ENCODE results near the gene UPK1A. TPM values are rescaled to one million over a fixed set of nuclear protein-coding genes. Genes with fewer than 3 reads are reported as not detected.

The UPK1A gene
- 0.12 TPM for polyA plus RNA-seq (2013, experiment 1 of 2; ENCODE audit: insufficient read length)
- 0.33 TPM for polyA plus RNA-seq (2013, experiment 2 of 2; ENCODE audit: insufficient read length)

DNA sequence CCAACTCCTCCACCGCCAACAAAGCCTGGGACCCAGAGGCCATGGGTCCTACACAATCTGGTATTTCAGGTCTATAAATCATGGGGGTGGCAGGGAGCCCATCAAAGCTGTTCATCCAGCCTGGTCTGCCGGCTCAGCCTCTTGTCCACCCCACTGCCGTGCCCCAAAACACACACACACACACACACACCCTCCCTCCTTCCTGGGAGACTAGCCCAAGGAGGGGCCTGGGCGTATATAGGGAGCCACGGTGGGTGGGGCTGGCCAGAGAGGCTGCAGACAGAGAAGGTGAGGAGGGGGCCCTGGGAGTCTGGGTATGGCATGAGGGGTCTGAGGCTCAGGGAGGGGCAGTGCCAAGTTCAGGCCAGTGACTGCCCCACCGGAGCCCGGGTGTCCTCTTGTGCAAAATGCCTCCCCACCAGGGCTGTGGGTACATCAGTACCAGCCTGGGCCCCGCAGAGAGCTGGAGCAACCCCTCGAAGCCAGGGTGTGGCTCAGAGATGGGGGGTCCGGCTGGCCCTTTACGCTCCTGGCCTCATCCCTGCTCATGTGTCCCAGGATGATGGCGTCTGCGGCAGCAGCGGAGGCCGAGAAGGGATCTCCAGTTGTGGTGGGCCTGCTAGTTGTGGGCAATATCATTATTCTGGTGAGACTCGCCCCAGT lies at the start of gene UPK1A:
UPK1A (plus strand) TSS at position 267 of the 663 bp plus-strand sequence; CDS start at position 563, 296 bp downstream.
- DNase-seq: no peak

DNA sequence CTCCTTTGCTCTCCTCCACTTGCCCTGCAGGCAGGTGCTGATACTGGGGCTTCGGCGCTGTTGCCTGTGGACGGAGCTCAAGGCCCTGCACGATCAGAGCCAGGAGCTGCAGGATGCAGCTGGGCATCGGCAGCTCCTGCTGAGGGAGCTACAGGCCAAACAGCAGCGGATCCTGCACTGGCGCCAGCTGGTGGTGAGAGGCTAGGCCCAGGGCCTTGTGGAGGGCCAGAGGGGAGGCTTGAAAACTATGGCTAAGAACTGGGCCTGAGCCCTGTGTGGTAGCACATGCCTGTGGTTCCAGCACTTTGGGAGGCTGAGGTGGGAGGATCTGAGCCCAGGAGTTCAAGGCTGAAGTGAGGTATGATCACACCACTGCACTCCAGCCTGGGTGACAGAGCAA lies 47.5 kb upstream of the UPK1A start:
- no peak for DNase-seq

DNA sequence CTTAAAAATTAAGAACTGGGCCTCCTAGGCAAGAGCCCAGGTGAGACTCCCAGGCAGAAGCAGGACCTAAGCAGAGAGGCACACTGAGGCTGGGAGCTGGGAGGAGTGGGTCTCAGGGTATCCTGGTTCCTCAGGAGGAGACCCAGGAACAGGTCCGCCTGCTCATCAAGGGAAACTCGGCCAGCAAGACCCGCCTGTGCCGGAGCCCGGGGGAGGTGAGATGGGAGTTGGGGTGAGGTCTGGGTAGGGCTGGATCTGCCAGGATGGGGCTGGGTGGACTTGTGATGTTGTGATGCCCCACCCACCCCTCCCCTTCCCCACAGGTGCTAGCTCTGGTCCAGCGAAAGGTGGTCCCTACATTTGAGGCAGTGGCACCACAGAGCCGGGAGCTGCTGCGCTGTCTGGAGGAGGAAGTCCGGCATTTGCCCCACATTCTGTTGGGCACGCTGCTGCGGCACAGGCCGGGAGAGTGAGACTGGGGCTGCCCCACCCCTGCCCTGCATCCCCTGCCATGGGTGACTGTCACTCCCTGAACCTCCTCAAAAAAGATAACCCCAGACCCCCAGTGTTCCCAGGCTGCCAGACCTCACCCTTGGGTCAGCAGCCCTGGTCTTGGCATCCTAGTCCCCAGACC lies 46.9 kb upstream of the UPK1A start:
- DNase-seq: no peak

DNA sequence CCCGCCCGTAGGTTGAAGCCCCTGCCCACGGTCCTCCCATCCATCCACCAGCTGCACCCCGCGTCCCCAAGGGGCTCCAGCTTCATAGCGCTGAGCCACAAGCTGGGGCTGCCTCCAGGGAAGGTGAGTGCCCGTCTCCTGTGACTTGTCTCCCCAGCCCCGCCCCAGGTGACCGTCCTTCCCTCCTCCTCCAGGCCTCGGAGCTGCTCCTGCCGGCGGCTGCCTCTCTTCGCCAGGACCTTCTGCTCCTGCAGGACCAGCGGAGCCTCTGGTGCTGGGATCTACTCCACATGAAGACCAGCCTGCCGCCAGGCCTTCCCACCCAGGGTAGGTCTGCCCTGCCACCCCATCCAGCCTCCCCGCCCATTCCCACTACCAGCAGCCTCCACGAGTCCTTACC lies 46.3 kb upstream of the UPK1A start:
- no peak for DNase-seq

DNA sequence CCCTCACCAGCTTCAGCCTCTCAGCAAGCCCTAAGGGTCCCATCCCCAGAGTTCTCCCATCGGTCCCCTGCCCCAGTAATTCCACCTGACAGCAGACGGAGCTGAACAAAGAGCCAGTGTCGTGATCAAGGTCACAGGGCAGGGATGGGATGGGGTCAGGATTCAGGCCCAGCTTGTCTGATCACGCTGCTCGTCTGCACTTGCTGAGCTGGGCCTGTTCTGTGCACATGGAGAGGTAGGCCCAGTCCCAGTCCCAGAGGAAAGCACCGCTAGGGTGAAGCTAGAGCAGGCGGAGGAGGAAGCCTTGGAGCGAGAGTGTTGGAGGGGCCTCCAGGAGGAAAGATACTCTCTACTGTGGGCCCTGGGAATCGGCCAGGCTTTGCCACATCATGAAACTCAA lies 44.6 kb upstream of the UPK1A start:
- DNase-seq: no peak

DNA sequence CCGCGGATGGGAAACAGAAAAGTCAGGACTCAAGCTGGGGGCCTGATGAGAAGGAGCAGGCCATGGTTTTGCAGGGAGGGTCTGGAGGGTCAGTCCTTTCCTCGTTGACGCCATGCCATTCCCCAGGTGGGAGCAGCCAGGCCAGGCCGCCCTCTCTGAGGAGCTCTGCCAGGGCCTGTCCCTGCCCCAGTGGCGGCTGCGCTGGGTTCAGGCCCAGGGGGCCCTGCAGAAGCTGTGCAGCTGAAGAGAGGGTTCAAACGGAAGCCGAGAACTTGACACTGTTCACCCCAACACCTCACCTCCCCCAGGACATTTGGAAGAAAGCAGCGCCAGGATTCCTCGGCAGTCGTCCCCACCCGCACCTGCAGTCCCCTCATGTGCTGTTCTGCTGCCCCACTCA lies 43.6 kb upstream of the UPK1A start:
- no peak for DNase-seq

DNA sequence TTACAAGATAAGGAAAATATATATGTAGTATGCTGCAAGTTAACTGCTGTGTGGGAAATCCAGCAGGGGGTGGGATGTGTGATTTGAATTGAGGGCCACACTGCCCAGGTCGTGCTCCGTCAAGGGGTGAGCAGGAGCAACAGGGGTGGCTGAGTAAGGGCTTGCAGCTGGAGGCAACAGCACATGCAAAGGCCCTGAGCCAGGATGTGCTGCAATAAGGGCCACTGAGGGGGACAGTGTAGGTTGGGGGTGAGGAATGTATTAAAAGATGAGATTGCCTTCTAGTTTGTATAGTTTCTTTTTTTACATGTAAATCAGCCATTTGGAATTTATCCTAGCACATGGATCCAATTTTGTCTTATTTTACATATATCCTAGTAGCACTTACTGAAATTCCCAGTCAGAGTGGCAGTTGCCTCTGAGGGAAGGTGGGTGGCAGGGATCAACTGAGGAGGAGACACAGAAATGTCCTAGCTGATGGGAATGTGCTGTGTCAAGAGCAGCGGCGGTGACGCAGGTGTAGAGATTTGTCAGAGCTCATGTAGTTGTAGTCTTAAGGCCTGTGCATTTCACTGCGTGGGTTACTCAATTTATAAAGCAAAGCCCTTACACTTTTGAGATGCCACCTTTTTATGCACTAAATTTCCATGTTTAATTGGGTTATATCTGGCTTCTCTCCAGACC lies 42.8 kb upstream of the UPK1A start:
- no peak for DNase-seq

DNA sequence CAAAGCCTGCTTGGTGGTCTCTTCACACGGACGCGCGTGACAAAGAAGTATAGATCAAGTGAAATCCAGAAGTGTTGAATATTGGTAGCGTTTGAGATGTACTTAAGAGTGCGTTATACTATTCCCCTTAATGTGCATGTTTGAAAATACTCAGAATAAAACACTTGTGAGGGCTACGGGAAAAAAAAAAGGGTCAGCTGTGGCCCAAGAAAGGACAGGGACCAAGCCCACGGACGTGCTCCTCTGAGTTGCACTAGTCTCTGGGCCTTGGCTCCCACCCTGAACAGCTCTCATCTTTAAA lies 38.1 kb upstream of the UPK1A start:
- no peak for DNase-seq

DNA sequence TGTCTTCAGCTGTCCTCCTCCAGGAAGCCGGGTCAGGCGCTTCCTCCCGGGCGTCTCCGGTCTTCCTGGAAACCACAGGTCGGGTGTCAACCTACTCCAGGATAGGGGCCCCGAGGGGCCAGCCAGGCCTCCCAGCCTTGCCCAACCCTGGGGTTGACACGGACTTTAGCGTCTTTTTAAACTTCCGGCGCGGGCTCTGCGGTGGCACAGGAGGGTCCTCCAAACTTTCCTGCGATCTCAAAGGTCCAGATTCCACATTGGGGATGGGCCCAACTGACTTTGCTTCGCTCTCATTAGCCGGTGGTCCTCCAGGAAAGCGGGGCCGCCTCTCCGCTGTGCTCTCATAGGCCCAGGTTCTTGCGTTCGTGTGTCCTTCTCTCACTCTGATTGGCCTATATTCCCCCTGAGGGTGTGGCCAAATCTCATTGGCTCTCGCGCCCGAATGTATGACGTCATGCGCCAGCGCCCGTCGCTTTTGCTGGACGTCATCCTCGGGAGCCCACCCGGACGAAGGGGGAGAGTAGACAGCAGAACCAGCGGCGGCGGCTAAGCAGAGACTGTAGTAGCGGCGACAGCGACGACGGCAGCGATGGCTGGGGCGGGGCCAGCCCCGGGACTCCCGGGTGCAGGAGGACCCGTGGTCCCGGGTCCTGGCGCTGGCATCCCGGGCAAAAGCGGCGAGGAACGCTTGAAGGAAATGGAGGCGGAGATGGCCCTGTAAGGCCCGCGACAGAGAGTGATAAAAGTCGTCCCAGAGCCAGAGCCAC lies 37.6 kb upstream of the UPK1A start, which contains the start of gene RBM42:
RBM42 (plus strand) TSS at position 472 of the 767 bp plus-strand sequence; CDS start at position 590, 118 bp downstream.
- DNase-seq: peak; percentile 100

DNA sequence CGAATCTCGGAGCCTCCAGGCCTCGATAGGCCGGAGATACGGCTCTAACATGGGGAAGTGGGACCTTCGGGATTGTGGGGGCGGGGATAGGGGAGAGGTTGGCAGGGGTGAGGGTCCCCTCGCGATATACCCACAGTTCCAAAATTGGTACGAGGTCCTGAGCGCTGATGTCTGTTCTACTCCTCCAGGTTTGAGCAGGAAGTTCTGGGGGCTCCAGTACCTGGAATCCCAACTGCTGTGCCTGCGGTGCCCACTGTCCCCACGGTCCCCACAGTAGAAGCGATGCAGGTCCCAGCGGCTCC lies 37.0 kb upstream of the UPK1A start:
- DNase-seq: no peak

DNA sequence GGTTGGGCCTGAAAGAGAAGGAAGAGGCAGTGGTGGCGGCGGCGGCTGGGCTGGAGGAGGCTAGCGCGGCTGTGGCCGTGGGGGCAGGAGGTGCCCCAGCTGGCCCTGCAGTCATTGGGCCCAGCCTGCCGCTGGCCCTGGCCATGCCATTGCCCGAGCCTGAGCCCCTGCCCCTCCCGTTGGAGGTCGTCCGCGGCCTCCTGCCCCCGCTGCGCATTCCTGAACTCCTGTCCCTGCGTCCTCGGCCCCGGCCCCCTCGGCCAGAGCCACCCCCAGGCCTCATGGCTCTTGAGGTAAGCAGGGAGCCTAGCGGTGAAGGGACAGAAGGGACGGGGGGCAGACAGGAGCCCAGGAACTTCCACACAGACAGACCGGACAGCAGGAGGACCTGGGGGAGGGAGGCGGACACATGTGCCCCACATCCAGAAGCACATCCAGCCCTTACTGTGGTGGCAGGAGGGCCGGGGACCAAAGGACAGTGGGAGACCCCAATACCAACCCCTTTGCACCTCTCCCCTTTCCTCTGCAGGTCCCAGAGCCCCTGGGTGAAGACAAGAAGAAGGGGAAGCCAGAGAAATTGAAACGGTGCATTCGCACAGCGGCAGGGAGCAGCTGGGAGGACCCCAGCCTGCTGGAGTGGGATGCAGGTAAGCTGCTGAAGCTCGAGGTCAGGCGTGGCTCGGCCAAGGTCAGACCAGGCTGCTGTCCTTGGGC lies 32.4 kb upstream of the UPK1A start:
- no peak for DNase-seq

DNA sequence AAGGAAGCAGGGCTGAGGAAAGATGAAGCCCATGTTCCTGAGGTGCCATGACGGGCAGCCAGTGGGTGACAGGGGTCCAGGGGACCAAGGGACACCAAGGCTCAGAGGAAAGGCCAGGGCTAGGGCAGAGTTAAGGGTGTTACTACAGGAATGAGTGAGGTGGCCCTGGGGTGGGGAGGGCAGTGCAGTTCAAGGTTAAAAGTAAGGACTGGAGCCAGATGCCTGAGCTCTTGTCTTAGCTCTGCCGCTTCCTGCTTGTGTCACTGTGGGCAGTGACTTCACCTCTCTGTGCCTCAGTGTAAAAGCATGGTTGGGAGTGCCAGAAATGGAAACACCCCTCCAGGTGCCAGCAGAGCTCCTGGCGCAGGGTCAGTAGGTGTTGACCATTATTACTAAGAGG lies 29.7 kb upstream of the UPK1A start:
- DNase-seq: no peak

DNA sequence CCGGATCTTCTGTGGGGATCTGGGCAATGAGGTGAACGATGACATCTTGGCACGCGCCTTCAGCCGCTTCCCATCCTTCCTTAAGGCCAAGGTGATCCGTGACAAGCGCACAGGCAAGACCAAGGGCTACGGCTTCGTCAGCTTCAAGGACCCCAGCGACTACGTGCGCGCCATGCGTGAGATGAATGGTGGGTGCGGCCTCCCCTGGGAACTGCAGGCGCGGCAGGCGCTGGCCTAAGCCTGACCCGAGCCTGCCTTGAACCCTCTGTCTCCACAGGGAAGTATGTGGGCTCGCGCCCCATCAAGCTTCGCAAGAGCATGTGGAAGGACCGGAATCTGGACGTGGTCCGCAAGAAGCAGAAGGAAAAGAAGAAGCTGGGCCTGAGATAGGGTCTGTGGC lies 29.2 kb upstream of the UPK1A start:
- no peak for DNase-seq

DNA sequence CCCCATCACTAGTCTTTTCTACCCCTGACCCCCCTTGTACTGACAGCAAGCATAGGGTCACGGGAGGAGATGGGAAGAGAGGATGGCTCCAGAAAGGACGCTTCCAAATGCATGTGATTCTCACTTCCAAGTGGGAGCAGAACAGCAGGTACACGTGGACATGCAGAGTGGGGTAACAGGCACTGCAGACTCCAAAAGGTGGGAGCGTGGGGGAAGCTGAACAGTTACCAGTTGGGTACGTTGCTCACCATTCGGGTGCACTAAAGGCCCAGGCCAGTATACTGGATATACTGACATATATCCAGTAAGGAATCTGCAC lies 27.0 kb upstream of the UPK1A start:
- no peak for DNase-seq

DNA sequence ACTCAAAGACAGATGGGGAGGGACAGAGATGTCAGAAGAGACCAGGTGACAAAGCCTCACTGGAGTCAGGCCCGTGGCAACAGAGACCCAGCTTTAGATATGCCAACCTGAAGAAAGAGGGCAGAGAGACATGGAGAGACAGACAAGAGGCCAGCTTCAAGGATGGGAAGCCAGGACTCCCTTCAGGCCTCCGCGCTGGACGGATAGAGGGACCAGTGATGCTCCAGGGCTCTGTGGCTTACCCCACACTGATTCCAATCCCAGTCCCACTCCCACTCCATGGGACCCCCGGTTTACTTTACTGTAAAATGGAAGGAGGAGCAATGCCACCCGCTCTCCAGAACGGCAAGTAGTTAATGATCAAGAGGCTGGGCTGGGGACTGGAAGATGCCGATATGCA lies 26.5 kb upstream of the UPK1A start:
- no peak for DNase-seq

DNA sequence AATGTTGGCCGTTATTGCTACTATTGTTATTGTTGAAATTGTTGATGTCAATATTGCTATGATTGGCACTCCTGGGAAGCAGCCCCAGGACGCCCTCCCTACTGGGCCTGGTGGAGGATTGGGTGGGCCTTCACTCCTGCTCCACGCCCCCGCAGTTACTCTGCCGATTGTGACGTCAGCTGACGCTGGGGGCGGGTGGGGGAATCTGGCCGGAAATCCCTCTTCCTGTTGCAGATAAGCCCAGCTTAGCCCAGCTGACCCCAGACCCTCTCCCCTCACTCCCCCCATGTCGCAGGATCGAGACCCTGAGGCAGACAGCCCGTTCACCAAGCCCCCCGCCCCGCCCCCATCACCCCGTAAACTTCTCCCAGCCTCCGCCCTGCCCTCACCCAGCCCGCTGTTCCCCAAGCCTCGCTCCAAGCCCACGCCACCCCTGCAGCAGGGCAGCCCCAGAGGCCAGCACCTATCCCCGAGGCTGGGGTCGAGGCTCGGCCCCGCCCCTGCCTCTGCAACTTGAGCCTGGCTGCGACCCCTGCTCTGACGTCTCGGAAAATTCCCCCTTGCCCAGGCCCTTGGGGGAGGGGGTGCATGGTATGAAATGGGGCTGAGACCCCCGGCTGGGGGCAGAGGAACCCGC lies 24.7 kb upstream of the UPK1A start, which contains the start of gene ETV2:
ETV2 (plus strand) TSS at position 231 of the 637 bp plus-strand sequence. CDS start 716 bp downstream, outside the sequence.
- DNase-seq: peak; percentile 33

DNA sequence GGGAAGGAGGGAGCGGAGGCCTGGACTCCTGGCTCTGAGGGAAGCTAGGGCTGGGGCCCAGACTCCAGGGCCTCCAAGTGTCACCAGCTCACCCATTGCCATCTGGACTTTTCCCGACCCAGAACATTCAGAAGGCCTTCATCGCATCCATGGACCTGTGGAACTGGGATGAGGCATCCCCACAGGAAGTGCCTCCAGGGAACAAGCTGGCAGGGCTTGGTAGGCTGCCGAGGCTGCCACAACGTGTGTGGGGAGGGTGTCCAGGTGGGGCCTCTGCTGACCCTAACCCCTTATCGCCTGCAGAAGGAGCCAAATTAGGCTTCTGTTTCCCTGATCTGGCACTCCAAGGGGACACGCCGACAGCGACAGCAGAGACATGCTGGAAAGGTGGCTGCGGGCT lies 24.0 kb upstream of the UPK1A start:
- DNase-seq: no peak

DNA sequence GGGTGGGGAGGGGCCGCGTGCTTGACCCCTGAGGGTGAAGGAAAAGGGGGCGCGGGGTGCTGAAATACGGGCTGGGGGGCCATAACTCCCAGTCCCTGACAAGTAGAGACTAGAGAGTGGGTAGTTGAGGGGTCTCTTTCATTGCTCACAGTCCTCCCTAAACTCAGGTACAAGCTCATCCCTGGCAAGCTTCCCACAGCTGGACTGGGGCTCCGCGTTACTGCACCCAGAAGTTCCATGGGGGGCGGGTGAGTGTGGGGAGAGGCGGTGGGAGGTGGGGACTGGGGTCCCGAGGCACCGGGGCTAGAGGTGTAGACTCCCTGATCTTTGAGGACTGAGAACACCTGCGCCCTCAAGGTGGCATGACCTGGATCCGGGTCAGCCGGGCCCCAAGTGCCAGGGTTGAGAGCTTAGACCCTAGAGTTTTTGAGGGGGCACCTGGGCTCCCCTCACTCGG lies 23.5 kb upstream of the UPK1A start:
- DNase-seq: no peak

DNA sequence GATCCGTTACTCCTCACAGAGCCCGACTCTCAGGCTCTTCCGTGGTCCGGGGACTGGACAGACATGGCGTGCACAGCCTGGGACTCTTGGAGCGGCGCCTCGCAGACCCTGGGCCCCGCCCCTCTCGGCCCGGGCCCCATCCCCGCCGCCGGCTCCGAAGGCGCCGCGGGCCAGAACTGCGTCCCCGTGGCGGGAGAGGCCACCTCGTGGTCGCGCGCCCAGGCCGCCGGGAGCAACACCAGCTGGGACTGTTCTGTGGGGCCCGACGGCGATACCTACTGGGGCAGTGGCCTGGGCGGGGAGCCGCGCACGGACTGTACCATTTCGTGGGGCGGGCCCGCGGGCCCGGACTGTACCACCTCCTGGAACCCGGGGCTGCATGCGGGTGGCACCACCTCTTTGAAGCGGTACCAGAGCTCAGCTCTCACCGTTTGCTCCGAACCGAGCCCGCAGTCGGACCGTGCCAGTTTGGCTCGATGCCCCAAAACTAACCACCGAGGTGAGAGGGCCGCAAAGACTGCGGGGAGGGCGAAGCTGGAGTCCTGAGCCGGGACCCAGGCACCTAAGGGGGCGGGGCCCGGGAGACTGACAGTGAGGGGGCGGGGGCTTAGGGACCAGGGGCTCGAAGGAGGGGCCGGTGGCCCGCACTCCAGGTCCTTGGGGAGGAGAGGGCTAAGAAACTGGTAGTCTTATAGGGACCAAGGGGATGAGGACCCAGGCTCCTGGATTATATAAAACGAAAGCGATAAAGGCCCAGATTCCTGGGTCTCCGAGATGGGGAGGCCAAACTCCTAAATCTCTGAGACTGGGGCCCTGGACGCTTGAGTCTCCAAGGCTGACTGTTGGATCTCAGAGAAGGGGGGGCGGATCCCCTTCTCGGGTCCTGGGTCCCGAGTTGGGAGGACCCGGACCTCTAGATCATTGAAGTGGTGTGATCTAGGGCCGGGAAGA lies 22.8 kb upstream of the UPK1A start:
- peak; percentile 83 for DNase-seq

DNA sequence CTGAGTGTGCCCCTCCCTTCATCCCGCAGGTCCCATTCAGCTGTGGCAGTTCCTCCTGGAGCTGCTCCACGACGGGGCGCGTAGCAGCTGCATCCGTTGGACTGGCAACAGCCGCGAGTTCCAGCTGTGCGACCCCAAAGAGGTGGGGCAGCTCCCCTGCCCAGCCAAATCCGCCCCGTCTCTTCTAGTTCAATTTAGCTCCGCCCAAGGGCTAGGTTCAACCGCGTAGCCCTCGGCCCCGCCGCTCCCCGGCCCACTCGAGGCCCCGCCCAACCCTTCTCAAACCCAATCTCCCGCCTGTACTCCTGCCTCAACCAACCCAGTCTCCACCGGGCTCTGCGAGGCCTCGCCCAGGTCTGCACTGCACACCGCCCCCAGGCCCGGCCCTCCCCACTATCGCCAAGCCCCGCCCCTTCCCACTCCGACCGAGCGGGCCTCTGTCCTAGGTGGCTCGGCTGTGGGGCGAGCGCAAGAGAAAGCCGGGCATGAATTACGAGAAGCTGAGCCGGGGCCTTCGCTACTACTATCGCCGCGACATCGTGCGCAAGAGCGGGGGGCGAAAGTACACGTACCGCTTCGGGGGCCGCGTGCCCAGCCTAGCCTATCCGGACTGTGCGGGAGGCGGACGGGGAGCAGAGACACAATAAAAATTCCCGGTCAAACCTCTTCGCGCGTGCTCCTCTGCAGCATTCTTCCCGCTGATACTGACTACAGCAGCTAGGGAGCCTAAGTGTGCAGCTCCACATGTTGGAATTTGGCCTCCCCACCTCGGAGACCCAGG lies 21.9 kb upstream of the UPK1A start:
- DNase-seq: peak; percentile 94

All from fibroblast of skin of scalp (primary cell).